NCI-H526 treated with DMSO at 0.1 percent for 48 hours (cell line): ENCODE data around the gene ZNF750.

Experiments used
- DNase-seq: peaks from one replicate; lab custom pipeline; 2025; lab: John Stamatoyannopoulos, UW

ZNF750 gene

DNA sequence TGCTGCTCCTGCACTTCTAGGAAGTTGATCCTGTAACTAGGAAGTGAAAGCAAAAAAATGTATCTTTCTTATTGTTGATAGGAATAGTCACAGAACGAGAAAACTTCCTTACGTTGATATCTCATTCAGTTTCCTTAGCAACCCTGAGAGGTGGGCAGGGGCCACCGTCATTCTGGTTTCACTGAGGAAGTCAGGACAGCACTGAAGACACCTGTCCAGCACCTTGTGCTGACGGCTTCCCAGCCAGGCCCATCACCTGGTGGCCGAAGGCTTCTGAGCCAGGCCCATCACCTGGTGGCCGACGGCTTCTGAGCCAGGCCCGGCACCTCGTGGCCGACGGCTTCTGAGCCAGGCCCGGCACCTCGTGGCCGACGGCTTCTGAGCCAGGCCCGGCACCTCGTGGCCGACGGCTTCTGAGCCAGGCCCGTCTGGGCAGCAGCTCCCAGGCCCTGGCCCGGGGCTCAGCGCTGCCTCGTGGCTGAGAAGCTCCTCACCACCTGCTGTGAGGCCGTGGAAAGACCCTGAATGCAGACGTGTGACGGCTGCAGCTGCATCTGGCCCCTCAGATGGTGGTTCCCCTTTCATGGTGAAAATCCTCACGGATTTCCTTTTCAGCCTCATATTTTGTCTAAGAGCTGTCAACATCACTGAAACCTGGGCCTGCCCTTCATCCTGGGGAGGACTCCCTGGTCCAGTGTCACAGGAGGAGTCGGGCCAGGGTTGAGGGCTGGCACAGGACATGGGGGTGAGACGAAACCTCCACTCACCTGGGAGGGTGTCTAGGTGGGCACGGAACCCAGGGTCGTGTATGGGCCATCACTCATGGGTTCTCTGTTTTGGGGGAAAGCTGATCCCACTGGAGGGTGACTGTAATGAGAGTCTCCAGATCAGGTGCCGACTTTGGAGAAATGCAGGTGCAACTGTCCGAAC lies 33.0 kb upstream of the ZNF750 start:
- no peak for DNase-seq

GRCh38 chr17:82871776-82872561 lies 32.1 kb upstream of the ZNF750 start:
- no peak for DNase-seq

DNA sequence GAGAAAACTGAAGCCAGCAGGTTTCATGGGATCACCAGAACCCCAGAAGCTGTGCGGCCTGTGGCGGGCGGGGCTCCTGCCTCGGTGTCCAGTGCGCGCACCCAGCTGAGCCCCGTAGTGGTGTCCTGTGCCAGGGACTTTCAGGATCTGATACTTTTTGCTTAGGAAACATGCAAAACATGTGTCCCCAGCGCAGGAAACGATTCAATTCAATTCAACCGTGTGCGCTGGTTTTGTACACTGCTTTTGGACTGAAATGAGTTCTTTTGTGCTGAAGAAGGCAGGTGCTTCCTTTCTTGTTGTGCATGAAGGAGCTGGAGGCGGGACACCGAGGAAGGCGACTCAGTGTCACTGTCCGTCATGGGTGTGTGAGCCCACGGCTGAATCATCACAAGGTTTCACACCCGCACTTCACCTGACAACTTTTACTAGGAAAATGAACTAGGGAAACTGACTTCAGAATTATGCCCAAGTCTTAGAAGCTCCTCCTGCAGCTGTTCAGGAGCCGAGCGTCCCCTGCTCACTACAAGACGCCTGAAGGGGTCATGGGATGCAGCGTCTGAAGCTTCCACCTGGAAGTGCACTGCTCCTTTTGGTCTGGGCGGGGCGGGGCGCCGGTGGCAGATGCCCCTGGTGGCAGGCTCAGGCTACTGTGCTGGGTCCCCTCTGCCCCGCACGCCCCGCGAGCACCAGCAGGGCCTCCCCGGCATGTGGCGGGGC lies 31.4 kb upstream of the ZNF750 start:
- DNase-seq = no peak

DNA sequence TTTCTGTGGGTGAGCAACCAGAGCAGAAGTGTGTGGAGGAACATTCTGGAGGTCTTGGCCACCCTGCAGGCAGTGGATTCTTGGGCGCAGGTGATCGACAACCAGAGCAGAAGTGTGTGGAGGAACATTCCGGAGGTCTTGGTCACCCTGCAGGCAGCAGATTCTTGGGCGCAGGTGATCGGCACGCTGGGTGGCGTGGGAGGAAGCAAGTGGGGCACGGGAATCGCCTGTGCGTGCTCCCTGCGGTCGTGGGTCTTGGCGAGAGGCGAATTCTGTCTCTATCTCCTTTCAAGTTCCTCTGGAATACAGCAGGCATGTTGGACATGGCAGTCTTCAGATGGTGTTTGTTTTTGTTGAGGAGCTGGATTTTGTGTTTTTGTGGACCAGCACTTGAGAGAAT lies 30.7 kb upstream of the ZNF750 start:
- DNase-seq = no peak

DNA sequence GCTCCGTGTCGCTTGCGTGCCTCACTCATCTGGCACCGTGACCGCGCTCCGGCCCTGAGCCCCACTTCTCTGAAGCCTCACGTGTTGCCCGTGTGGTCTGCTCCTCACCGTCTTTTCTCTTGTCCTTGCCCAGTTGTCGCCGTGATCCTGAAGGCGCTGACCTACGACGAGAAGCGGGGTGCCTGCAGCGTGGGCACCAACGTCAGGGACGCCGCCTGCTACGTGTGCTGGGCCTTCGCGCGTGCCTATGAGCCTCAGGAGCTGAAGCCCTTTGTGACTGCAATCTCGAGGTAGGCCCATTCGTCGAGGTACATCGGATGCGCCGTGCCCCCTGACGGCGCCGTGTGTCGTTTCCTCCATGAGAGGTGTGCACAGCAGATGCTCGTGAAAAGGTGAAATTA lies 30.3 kb upstream of the ZNF750 start:
- no peak for DNase-seq

- peak; percentile 73 for DNase-seq
These were observed 29.7 kb upstream of the ZNF750 start for GRCh38 chr17:82869536-82869935.

GRCh38 chr17:82868715-82869131 lies 28.9 kb upstream of the ZNF750 start:
- peak; percentile 85 for DNase-seq

- no peak for DNase-seq
These were observed 28.0 kb upstream of the ZNF750 start for GRCh38 chr17:82867763-82868325.

GRCh38 chr17:82866590-82867191 lies 26.9 kb upstream of the ZNF750 start:
- DNase-seq = no peak

DNA sequence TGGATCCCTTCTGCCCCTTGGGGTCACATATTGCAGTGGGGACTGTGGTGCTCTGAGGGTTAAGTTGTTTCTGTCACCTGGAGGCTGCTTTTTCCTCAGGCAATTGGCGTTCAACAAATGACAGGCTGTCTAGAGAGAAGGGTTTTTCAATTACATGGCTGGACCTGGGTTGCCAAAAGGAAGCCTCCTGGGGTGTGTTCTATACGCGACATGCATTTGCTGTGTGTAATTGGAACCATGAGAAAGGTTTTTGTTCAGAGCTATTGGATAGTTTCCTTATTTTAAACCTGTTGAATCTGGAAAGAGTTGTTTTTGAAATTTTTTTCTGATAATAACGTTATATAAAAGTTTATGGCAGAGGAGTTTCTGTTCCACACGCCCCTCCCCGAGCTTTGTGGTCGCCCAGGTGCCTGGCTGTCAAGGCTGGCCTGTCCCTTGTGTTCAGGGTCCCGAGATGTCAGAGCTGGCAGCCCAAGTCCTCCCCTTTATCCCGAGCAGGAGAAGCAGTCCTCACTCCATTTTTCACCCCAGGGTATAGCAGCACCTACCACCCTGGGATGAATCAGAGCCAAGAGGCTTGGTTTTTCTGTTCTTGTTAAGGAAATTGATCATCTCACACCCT lies 26.1 kb upstream of the ZNF750 start:
- no peak for DNase-seq

DNA sequence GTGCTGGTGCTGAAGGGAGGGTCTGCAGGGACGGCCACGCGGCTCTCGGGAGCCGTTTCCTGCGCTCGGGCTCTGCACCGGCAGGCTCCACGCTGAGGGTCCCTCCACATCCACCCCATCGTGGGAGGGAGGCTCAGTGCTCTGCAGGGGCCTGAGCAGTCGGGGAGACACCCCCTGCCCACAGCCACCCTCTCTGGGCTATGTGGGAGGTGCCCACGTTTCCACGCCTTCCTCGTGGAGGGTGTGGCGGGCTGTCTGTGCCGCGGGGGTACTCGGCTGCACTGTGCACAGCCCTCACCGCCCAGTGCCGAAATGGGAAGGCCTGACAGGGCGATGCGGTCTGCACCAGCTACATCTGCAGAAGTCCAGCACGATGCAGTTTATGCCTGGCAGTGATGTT lies 25.5 kb upstream of the ZNF750 start:
- DNase-seq = no peak

- DNase-seq = no peak
These were observed 25.0 kb upstream of the ZNF750 start for GRCh38 chr17:82864713-82865248.

DNA sequence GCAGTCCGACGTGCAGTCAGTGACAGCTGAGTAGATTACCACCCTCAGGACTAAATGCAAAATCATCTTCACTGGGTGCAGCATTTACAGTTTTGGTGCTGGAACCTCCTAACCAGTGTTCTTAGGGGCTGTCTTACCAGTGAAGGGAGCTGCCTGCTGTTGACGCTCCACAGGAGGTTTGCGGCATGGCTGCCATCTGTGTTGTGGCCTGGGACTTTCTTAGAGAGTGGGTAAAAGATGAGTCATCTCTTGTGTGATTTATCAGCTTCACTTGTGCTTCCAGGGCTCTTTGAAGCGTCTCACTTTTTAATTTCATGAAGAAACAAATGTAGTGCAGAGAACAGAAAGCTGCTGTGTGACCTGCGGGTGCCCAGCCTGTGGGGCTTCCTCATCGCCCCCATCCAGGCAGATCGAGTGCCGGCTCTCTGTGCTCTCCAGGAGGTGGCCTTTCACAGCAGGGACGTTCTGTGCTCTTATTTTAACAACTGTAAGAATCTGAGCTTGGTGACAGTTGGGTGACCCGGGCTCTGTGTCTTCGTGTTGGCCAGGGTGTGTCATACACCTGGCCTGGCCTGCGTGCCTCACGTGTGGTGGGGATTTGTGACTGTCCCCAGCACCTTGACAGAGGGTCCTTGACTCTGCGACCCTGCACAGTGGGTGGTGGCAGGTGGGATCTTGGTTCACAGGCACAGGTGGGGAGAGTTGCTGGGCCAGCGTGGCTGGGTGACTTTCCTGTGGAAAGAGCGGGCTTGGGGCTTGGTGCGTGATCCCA lies 24.3 kb upstream of the ZNF750 start:
- no peak for DNase-seq

DNA sequence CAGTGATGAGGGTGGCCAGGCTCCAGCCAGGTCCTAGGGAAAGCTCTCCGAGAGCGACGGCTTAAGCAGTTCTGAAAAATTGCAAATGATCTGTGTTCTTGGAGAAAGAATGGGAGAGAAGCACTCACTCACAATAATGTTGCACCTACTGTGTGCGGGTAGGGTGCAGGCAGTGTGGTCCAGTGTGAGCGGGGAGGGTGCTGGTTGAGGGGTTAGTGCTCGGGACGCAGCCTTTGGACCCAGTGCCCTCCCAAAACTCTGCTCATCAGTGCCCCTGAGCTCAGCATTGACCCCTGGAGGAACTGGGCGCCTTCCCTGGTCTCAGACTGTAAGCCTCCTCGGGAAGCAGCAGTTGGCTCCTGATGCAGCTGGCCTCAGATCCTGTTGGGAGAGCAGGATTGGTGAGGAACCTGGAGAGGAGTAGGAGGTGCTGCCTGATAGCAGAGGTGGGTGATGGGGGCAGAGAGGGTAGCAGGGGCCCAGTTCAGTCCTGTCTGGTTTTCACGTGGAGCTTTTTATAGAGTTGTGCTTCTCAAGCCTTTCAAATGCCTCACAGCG lies 23.6 kb upstream of the ZNF750 start:
- no peak for DNase-seq

DNA sequence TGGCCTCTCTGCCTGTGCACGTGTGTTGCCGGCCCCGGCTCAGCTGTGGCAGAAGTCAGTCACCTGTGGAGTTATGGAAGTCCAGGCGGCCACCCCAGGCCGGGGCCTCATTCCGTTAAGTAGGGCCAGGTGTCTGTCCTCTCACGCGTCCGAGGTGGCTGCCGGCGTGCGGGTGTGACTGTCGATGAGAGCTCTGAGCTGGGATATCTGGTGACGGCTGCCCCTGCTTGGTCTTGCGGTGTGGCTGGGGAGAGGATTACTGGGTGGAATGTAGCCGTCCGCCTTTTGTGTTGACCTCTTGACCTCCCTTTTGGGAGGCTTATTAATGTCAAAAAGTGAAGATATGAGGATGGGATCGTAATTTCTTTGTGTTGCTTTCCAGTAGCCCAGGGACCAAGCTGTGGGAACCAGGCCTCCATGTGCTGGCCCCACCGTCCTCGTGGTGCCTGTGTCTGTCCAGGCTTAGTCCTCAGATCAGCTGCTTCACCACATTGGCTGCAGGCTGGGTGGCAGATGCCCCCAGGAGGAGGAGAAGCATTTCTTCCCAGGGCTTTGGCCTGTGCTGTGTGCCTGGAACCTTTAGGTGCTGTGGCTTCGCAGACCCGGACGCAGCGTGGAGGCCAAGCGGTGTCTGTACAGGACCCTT lies 23.0 kb upstream of the ZNF750 start:
- no peak for DNase-seq

DNA sequence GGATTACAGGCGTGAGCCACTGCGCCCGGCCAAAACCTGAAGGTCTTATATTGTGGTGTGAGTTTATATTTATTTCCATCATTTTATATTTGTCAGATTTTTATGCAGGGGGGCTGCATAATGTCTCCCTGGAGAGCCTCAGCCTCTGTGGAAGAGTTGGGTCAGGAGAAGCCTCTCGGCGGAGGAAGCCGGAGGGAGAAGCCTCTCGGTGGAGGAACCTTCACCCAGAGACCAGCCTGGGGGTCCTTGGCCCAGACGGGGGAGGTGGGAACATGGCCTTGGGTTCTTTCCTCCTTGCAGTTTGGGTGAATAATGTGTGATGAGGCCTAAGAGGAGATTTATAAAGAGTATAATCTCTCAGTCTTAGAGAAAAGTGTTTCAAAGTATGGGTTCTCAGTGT lies 22.4 kb upstream of the ZNF750 start:
- no peak for DNase-seq

GRCh38 chr17:82861393-82861775 lies 21.6 kb upstream of the ZNF750 start:
- no peak for DNase-seq

GRCh38 chr17:82860606-82861392 lies 21.0 kb upstream of the ZNF750 start:
- no peak for DNase-seq
